ENCODE results near the gene HTR1A. TPM values are rescaled to one million over a fixed set of nuclear protein-coding genes. Genes with fewer than 3 reads are reported as not detected.

The HTR1A gene
- total and polyA plus RNA-seq, 12 donors = not detected

GRCh38 chr5:63961125-63961597, 1.1 kb downstream of the HTR1A start:
- Histone ChIP-seq H3K4me3 (no peak overlapping the region), H3K9me3 (no peaks in the 10 kb centered on the region), H3K27ac (no peak overlapping the region), H3K4me1 (peaks cover 0 to 3% (median 0%) of the 10 kb centered on the region in 9 donors), H3K36me3 (no peaks in the 10 kb centered on the region), H3K27me3 (peaks cover 13 to 64% (median 49%) of the 10 kb centered on the region in 7 donors)
- DNase-seq (no peak), ATAC-seq (no peak)
- TF ChIP-seq, protein P1, sequence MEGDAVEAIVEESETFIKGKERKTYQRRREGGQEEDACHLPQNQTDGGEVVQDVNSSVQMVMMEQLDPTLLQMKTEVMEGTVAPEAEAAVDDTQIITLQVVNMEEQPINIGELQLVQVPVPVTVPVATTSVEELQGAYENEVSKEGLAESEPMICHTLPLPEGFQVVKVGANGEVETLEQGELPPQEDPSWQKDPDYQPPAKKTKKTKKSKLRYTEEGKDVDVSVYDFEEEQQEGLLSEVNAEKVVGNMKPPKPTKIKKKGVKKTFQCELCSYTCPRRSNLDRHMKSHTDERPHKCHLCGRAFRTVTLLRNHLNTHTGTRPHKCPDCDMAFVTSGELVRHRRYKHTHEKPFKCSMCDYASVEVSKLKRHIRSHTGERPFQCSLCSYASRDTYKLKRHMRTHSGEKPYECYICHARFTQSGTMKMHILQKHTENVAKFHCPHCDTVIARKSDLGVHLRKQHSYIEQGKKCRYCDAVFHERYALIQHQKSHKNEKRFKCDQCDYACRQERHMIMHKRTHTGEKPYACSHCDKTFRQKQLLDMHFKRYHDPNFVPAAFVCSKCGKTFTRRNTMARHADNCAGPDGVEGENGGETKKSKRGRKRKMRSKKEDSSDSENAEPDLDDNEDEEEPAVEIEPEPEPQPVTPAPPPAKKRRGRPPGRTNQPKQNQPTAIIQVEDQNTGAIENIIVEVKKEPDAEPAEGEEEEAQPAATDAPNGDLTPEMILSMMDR (IDR thresholded peaks at IDR 0.05) = no peak
- intact Hi-C loops (cut with DNase I) = loop anchor here in 7 of 10 donors (5.0 to 10.0 kb wide), 4 partner anchors 556 to 1516 kb away; no protein-coding TSS in a partner anchor
- WGBS, 2 donors = 6% methylated on average over 37 of the region's 37 CpGs

DNA sequence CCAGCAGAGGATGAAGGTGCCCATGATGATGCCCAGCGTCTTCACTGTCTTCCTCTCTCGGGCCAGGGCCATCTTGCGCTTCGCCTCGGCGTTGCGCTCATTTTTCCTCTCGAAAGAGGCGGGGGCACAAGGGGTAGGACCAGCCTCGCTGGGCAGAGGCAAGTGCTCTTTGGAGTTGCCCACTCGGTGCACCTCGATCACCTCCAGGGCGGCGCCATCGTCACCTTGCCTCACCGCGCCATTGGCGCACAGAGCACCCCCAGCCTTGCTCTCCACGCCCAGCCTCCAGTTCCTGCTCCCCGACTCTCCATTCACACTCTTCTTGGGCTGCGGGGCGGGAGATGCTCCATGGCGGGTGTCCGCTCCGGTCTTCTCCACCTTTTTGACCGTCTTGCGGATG, 1.6 kb downstream of the HTR1A start:
- intact Hi-C loops (cut with DNase I) = loop anchor here in 7 of 10 donors (5.0 to 10.0 kb wide), 4 partner anchors 556 to 1516 kb away; no protein-coding TSS in a partner anchor
- Histone ChIP-seq H3K27me3 (peaks cover 13 to 64% (median 49%) of the 10 kb centered on the region in 7 donors), H3K4me1 (peaks cover 0 to 3% (median 0%) of the 10 kb centered on the region in 9 donors), H3K27ac (no peak overlapping the region), H3K9me3 (no peaks in the 10 kb centered on the region), H3K36me3 (no peaks in the 10 kb centered on the region), H3K4me3 (no peak overlapping the region)
- 8 to 9% methylated on average over 27 of the region's 27 CpGs for WGBS, 2 donors
- TF ChIP-seq, protein P1 (IDR thresholded peaks at IDR 0.05) = no peak
- peak in 1 of 8 donors; percentile 17 for ATAC-seq
- DNase-seq = no peak

- intact Hi-C loops (cut with DNase I) = no loop called here
- WGBS, 2 donors = 1 to 2% methylated on average over 44 of the region's 44 CpGs
- no peak overlapping the region for H3K4me3 ChIP-seq
These were observed 2.9 kb downstream of the HTR1A start for GRCh38 chr5:63959177-63959982.

GRCh38 chr5:63958654-63959053, 3.6 kb downstream of the HTR1A start:
- TF ChIP-seq, protein P1 (IDR thresholded peaks at IDR 0.05) = no peak
- peaks cover 13 to 64% (median 49%) of the 10 kb centered on the region in 7 donors for H3K27me3 ChIP-seq

More at GRCh38 chr5:63959177-63959982, 2.9 kb downstream of the HTR1A start:
- Histone ChIP-seq H3K27ac (no peak overlapping the region), H3K9me3 (no peaks in the 10 kb centered on the region), H3K36me3 (no peaks in the 10 kb centered on the region), H3K4me1 (peaks cover 0 to 3% (median 0%) of the 10 kb centered on the region in 9 donors), H3K27me3 (peaks cover 13 to 64% (median 49%) of the 10 kb centered on the region in 7 donors)
- DNase-seq (no peak), ATAC-seq (no peak)
- TF ChIP-seq, protein P1 (IDR thresholded peaks at IDR 0.05) = peak in 1 of 9 donors; percentile 25

More at GRCh38 chr5:63958654-63959053, 3.6 kb downstream of the HTR1A start:
- WGBS, 2 donors = 17 to 26% methylated on average over 3 of the region's 3 CpGs
- Histone ChIP-seq H3K27ac (no peak overlapping the region), H3K36me3 (no peaks in the 10 kb centered on the region), H3K4me3 (no peak overlapping the region), H3K9me3 (no peaks in the 10 kb centered on the region), H3K4me1 (peaks cover 0 to 3% (median 0%) of the 10 kb centered on the region in 9 donors)
- DNase-seq (no peak), ATAC-seq (no peak)
- intact Hi-C loops (cut with DNase I) = no loop called here
